Activated naive CD8-positive, alpha-beta T cell treated with anti-CD3 and anti-CD28 coated beads for 36 hours (primary cell): Measurements from ENCODE around the gene ORC4. TPM values are rescaled to one million over a fixed set of nuclear protein-coding genes. Genes with fewer than 3 reads are reported as not detected.
"Not testable (repeated sequence)": the region's sequence is repeated elsewhere in the genome, so short reads cannot be mapped to it uniquely, and the experiment has no call there.

Experiments
- DNase-seq: peaks from one replicate; pipeline ENCODE4 v3.0.0; 2021
- H3K27ac Mint-ChIP-seq: one replicate; pipeline ENCODE4 v1.8.0; 2022; ENCODE audit warnings: mild to moderate bottlenecking, moderate library complexity, mixed read lengths
- H3K27me3 Mint-ChIP-seq: one replicate; pipeline ENCODE4 v1.8.0; 2022; ENCODE audit warnings: mild to moderate bottlenecking, mixed read lengths
- H3K36me3 Mint-ChIP-seq: one replicate; pipeline ENCODE4 v1.8.0; 2021; ENCODE audit warnings: mild to moderate bottlenecking, mixed read lengths
- H3K4me1 Mint-ChIP-seq: one replicate; pipeline ENCODE4 v1.8.0; 2021; ENCODE audit warnings: mixed read lengths
- H3K4me3 Mint-ChIP-seq: one replicate; pipeline ENCODE4 v1.8.0; 2022; ENCODE audit warnings: mild to moderate bottlenecking, moderate library complexity, mixed read lengths
- H3K9me3 Mint-ChIP-seq: one replicate; pipeline ENCODE4 v1.8.0; 2022; ENCODE audit warnings: mixed read lengths
- total RNA-seq, 2 experiments: library from RNA; stranded (reverse); gene quantifications; one replicate each; pipeline ENCODE4 v1.2.3, GENCODE V29; 2021

The ORC4 gene
- total RNA-seq, 2 experiments from 2014 or later, result 41.1 to 46.0 TPM

- no peak overlapping the region for H3K27ac Mint-ChIP-seq
These were observed 7.3 kb upstream of the ORC4 start for GRCh38 chr2:148027822-148028221.

GRCh38 chr2:148026573-148026972 lies 6.0 kb upstream of the ORC4 start:
- H3K9me3 Mint-ChIP-seq, result no peaks in the 10 kb centered on the region
- no peak overlapping the region for H3K27ac Mint-ChIP-seq
- no peaks in the 10 kb centered on the region for H3K27me3 Mint-ChIP-seq
- DNase-seq, result no peak
- H3K36me3 Mint-ChIP-seq, result peaks cover 1% of the 10 kb centered on the region
- H3K4me3 Mint-ChIP-seq, result no peak overlapping the region
- H3K4me1 Mint-ChIP-seq, result peaks cover 28% of the 10 kb centered on the region

More at GRCh38 chr2:148027822-148028221, 7.3 kb upstream of the ORC4 start:
- peaks cover 1% of the 10 kb centered on the region for H3K36me3 Mint-ChIP-seq
- no peak for DNase-seq
- H3K27me3 Mint-ChIP-seq, result no peaks in the 10 kb centered on the region
- no peaks in the 10 kb centered on the region for H3K9me3 Mint-ChIP-seq
- H3K4me3 Mint-ChIP-seq, result no peak overlapping the region
- H3K4me1 Mint-ChIP-seq, result peaks cover 28% of the 10 kb centered on the region

- Mint-ChIP-seq H3K27ac (peak overlapping the region; percentile 93), H3K27me3 (no peaks in the 10 kb centered on the region), H3K4me1 (peaks cover 30% of the 10 kb centered on the region), H3K9me3 (no peaks in the 10 kb centered on the region), H3K36me3 (peaks cover 3% of the 10 kb centered on the region), H3K4me3 (peak overlapping the region; percentile 74)
- DNase-seq, result no peak
These were observed 3.3 kb upstream of the ORC4 start for GRCh38 chr2:148023861-148024260.

GRCh38 chr2:148022882-148023281 lies 2.3 kb upstream of the ORC4 start:
- Mint-ChIP-seq H3K9me3 (no peaks in the 10 kb centered on the region), H3K4me3 (peak overlapping the region; percentile 100), H3K27me3 (no peaks in the 10 kb centered on the region), H3K36me3 (peaks cover 3% of the 10 kb centered on the region), H3K4me1 (peaks cover 35% of the 10 kb centered on the region), H3K27ac (peak overlapping the region; percentile 42)
- no peak for DNase-seq

GRCh38 chr2:148022351-148022750 lies 1.8 kb upstream of the ORC4 start:
- Mint-ChIP-seq H3K9me3 (no peaks in the 10 kb centered on the region), H3K27ac (peak overlapping the region; percentile 96), H3K4me3 (peak overlapping the region; percentile 100), H3K27me3 (no peaks in the 10 kb centered on the region), H3K36me3 (peaks cover 3% of the 10 kb centered on the region), H3K4me1 (peaks cover 38% of the 10 kb centered on the region)
- DNase-seq, result no peak

GRCh38 chr2:148021886-148022285 lies 1.3 kb upstream of the ORC4 start:
- H3K4me3 Mint-ChIP-seq, result peak overlapping the region; percentile 100
- H3K4me1 Mint-ChIP-seq, result peaks cover 39% of the 10 kb centered on the region
- H3K27ac Mint-ChIP-seq, result peak overlapping the region; percentile 96
- H3K36me3 Mint-ChIP-seq, result peaks cover 3% of the 10 kb centered on the region
- H3K27me3 Mint-ChIP-seq, result no peaks in the 10 kb centered on the region
- no peak for DNase-seq
- H3K9me3 Mint-ChIP-seq, result no peaks in the 10 kb centered on the region

GRCh38 chr2:148021059-148021861 lies 723 bp upstream of the ORC4 start, which contains the start of gene MBD5:
MBD5 (plus strand) TSS chr2:148021091.
- H3K27me3 Mint-ChIP-seq, result no peaks in the 10 kb centered on the region
- H3K4me3 Mint-ChIP-seq, result peak within 1 kb of the TSS; percentile 100
- peaks cover 3% of the 10 kb centered on the region for H3K36me3 Mint-ChIP-seq
- H3K27ac Mint-ChIP-seq, result peak within 1 kb of the TSS; percentile 96
- peaks cover 38% of the 10 kb centered on the region for H3K4me1 Mint-ChIP-seq
- DNase-seq, result peak; percentile 59
- no peaks in the 10 kb centered on the region for H3K9me3 Mint-ChIP-seq

GRCh38 chr2:148014616-148015015 lies 5.9 kb downstream of the ORC4 start:
- peaks cover 4% of the 10 kb centered on the region for H3K9me3 Mint-ChIP-seq
- peaks cover 23% of the 10 kb centered on the region for H3K36me3 Mint-ChIP-seq
- no peak overlapping the region for H3K27ac Mint-ChIP-seq
- H3K4me1 Mint-ChIP-seq, result peaks cover 38% of the 10 kb centered on the region
- DNase-seq, result no peak
- no peak overlapping the region for H3K4me3 Mint-ChIP-seq
- H3K27me3 Mint-ChIP-seq, result no peaks in the 10 kb centered on the region

GRCh38 chr2:148013876-148014275 lies 6.7 kb downstream of the ORC4 start:
- Mint-ChIP-seq H3K27ac (no peak overlapping the region), H3K4me3 (no peak overlapping the region), H3K9me3 (peaks cover 4% of the 10 kb centered on the region), H3K27me3 (no peaks in the 10 kb centered on the region), H3K4me1 (peaks cover 31% of the 10 kb centered on the region), H3K36me3 (peaks cover 28% of the 10 kb centered on the region)
- no peak for DNase-seq

GRCh38 chr2:148008411-148008810 lies 12.1 kb downstream of the ORC4 start:
- DNase-seq, H3K27me3 Mint-ChIP-seq, H3K27ac Mint-ChIP-seq, H3K4me3 Mint-ChIP-seq: not testable (repeated sequence)
- H3K9me3 Mint-ChIP-seq, result peaks cover 24% of the 10 kb centered on the region
- peaks cover 60% of the 10 kb centered on the region for H3K36me3 Mint-ChIP-seq
- peaks cover 25% of the 10 kb centered on the region for H3K4me1 Mint-ChIP-seq

- H3K36me3 Mint-ChIP-seq, result peaks cover 65% of the 10 kb centered on the region
- H3K27me3 Mint-ChIP-seq, result no peaks in the 10 kb centered on the region
- no peak for DNase-seq
- peaks cover 30% of the 10 kb centered on the region for H3K9me3 Mint-ChIP-seq
- peaks cover 19% of the 10 kb centered on the region for H3K4me1 Mint-ChIP-seq
- H3K4me3 Mint-ChIP-seq, result no peak overlapping the region
- no peak overlapping the region for H3K27ac Mint-ChIP-seq
These were observed 13.2 kb downstream of the ORC4 start for GRCh38 chr2:148007219-148007900.

- Mint-ChIP-seq H3K4me3 (no peak overlapping the region), H3K27ac (no peak overlapping the region), H3K36me3 (peaks cover 69% of the 10 kb centered on the region), H3K4me1 (peaks cover 13% of the 10 kb centered on the region), H3K9me3 (peaks cover 39% of the 10 kb centered on the region), H3K27me3 (no peaks in the 10 kb centered on the region)
- no peak for DNase-seq
These were observed 14.1 kb downstream of the ORC4 start for GRCh38 chr2:148006249-148007007.

- Mint-ChIP-seq H3K36me3 (peaks cover 67% of the 10 kb centered on the region), H3K4me1 (peaks cover 28% of the 10 kb centered on the region), H3K9me3 (peaks cover 26% of the 10 kb centered on the region)
- H3K4me3 Mint-ChIP-seq, H3K27ac Mint-ChIP-seq, DNase-seq, H3K27me3 Mint-ChIP-seq: not testable (repeated sequence)
These were observed 18.1 kb downstream of the ORC4 start for GRCh38 chr2:148002420-148002819.

- Mint-ChIP-seq H3K27ac (no peak overlapping the region), H3K4me1 (peaks cover 30% of the 10 kb centered on the region), H3K27me3 (no peaks in the 10 kb centered on the region), H3K4me3 (no peak overlapping the region), H3K36me3 (peaks cover 71% of the 10 kb centered on the region), H3K9me3 (peaks cover 30% of the 10 kb centered on the region)
- DNase-seq, result no peak
These were observed 20.4 kb downstream of the ORC4 start for GRCh38 chr2:148000095-148000494.

GRCh38 chr2:147999126-147999525 lies 21.4 kb downstream of the ORC4 start:
- Mint-ChIP-seq H3K4me3 (no peak overlapping the region), H3K27ac (no peak overlapping the region), H3K36me3 (peaks cover 68% of the 10 kb centered on the region), H3K27me3 (no peaks in the 10 kb centered on the region), H3K4me1 (peaks cover 30% of the 10 kb centered on the region), H3K9me3 (peaks cover 29% of the 10 kb centered on the region)
- DNase-seq, result no peak
